Breast epithelium (tissue), 4 donors: ENCODE results near the gene MAP4K2. TPM values are rescaled to one million over a fixed set of nuclear protein-coding genes. Genes with fewer than 3 reads are reported as not detected.

Experiments
- DNase-seq, 2 donors: peaks; one replicate each; pipeline ENCODE4 v3.0.0-alpha.2; 2019; ENCODE audit warnings: low spot score in 2 of 2
- H3K27ac ChIP-seq, 2 donors: fragments of 200-600 bp; sonication (generic) in 1 of 2; one replicate each; pipeline ENCODE4 v1.5.1; 2016 to 2019; ENCODE audit warnings: mild to moderate bottlenecking in 1 of 2
- H3K27me3 ChIP-seq, 2 donors: fragments of 200-600 bp; sonication (generic) in 1 of 2; one replicate each; pipeline versions ENCODE4 v1.5.1 to v1.6.0; 2017 to 2019; ENCODE audit warnings: control low read depth in 1 of 2, mild to moderate bottlenecking in 1 of 2
- H3K36me3 ChIP-seq: fragments of 200-600 bp; one replicate; pipeline ENCODE4 v1.5.1; 2019
- H3K4me1 ChIP-seq, 2 donors: fragments of 200-600 bp; sonication (generic); one replicate each; pipeline ENCODE4 v1.5.1; 2016 to 2019; ENCODE audit warnings: control low read depth in 1 of 2
- H3K4me3 ChIP-seq, 3 donors: fragments of 200-600 bp; sonication (generic); 1 replicate in 2 of 3; 2 replicates in 1 of 3; pipeline ENCODE4 v1.5.1; 2016 to 2019; ENCODE audit warnings: mild to moderate bottlenecking in 3 of 3, moderate library complexity in 2 of 3
- H3K9me3 ChIP-seq, 2 donors: fragments of 200-600 bp; sonication (generic) in 1 of 2; one replicate each; pipeline ENCODE4 v1.5.1; 2016 to 2019; ENCODE audit warnings: control low read depth in 1 of 2
- CTCF ChIP-seq, 3 donors: fragments of 450-650 bp; IDR thresholded peaks; one replicate each; pipeline ENCODE4 v1.5.1; 2016 to 2017; ENCODE audit warnings: antibody characterized with exemption in 3 of 3, mild to moderate bottlenecking in 3 of 3, moderate library complexity in 3 of 3
- POLR2A ChIP-seq: fragments of 450-650 bp; IDR thresholded peaks from one replicate; pipeline ENCODE4 v1.6.1; 2016; ENCODE audit warnings: antibody characterized with exemption, mild to moderate bottlenecking, moderate library complexity
- POLR2AphosphoS5 ChIP-seq, 3 donors: sonication (generic); formaldehyde crosslinking; IDR thresholded peaks; one replicate each; pipeline ENCODE4 v1.6.1; 2017; ENCODE audit warnings: antibody characterized with exemption in 3 of 3
- intact Hi-C: fragments of 100-400 bp; cut with DNase I; formaldehyde crosslinking; loops from one replicate; pipeline ENCODE4 v1.15.1; 2023; ENCODE audit warnings: low total_unique reads
- total RNA-seq, 3 donors: library from RNA; depleted of rRNA; stranded (reverse); fragments of >200 nt; gene quantifications; one replicate each; pipeline ENCODE4 v1.1.0, GENCODE V29; 2016

MAP4K2 gene
- total RNA-seq, 3 donors from 2014 or later, result 7.7 to 16.1 (median 14.0) TPM

- TF ChIP-seq CTCF (IDR thresholded peaks at IDR 0.05), result no peak
- no peak for TF ChIP-seq POLR2A
- no peak for TF ChIP-seq POLR2AphosphoS5 (IDR thresholded peaks at IDR 0.05)
- Histone ChIP-seq H3K4me3 (no peak overlapping the region), H3K9me3 (no peaks in the 10 kb centered on the region), H3K36me3 (no peaks in the 10 kb centered on the region), H3K27me3 (no peaks in the 10 kb centered on the region), H3K4me1 (peaks cover 0 to 14% of the 10 kb centered on the region in 2 donors), H3K27ac (peak overlapping the region; percentile 73 to 83)
- intact Hi-C loops, result no loop called here
- no peak for DNase-seq
Observed at GRCh38 chr11:64837887-64838351, 34.9 kb upstream of the MAP4K2 start.

- Histone ChIP-seq H3K9me3 (no peaks in the 10 kb centered on the region), H3K4me1 (peaks cover 0 to 5% of the 10 kb centered on the region in 2 donors), H3K27ac (peak overlapping the region; percentile 73 to 83), H3K36me3 (no peaks in the 10 kb centered on the region), H3K4me3 (no peak overlapping the region), H3K27me3 (no peaks in the 10 kb centered on the region)
- DNase-seq, result no peak
- intact Hi-C loops, result no loop called here
- TF ChIP-seq POLR2AphosphoS5 (IDR thresholded peaks at IDR 0.05) (no peak), CTCF (IDR thresholded peaks at IDR 0.05) (no peak), POLR2A (no peak)
Observed at GRCh38 chr11:64836448-64837072, 33.5 kb upstream of the MAP4K2 start.

GRCh38 chr11:64835616-64836447, 32.8 kb upstream of the MAP4K2 start:
- no peak overlapping the region for H3K4me3 ChIP-seq
- peak overlapping the region; percentile 73 to 83 for H3K27ac ChIP-seq
- no peak for TF ChIP-seq CTCF (IDR thresholded peaks at IDR 0.05)
- TF ChIP-seq POLR2A, result no peak
- TF ChIP-seq POLR2AphosphoS5 (IDR thresholded peaks at IDR 0.05), result no peak
- H3K27me3 ChIP-seq, result no peaks in the 10 kb centered on the region
- no peak for DNase-seq
- no peaks in the 10 kb centered on the region for H3K9me3 ChIP-seq
- no peaks in the 10 kb centered on the region for H3K36me3 ChIP-seq
- intact Hi-C loops, result no loop called here
- H3K4me1 ChIP-seq, result peaks cover 0 to 4% of the 10 kb centered on the region in 2 donors

GRCh38 chr11:64834723-64835615, 32.0 kb upstream of the MAP4K2 start:
- peak; percentile 87 to 89 for DNase-seq
- H3K4me3 ChIP-seq, result no peak overlapping the region
- peak overlapping the region; percentile 73 to 83 for H3K27ac ChIP-seq
- H3K9me3 ChIP-seq, result no peaks in the 10 kb centered on the region
- no peak for TF ChIP-seq CTCF (IDR thresholded peaks at IDR 0.05)
- TF ChIP-seq POLR2AphosphoS5 (IDR thresholded peaks at IDR 0.05), result peak in 1 of 3 donors; percentile 50
- no peak for TF ChIP-seq POLR2A
- intact Hi-C loops, result no loop called here
- peaks cover 0 to 4% of the 10 kb centered on the region in 2 donors for H3K4me1 ChIP-seq
- H3K27me3 ChIP-seq, result no peaks in the 10 kb centered on the region
- H3K36me3 ChIP-seq, result no peaks in the 10 kb centered on the region
